GM12801 (cell line): Measurements from ENCODE around the gene CCNH.

ENCODE experiments used
- CTCF ChIP-seq: IDR thresholded peaks from one replicate; pipeline ENCODE4 v1.5.1; 2011; ENCODE audit warnings: control low read depth; ENCODE audit not compliant: insufficient read length; ENCODE audit errors: extremely low read depth

Gene CCNH

GRCh38 chr5:87360132-87360531, 52.6 kb downstream of the CCNH start:
- TF ChIP-seq CTCF: no peak

- no peak for TF ChIP-seq CTCF
Observed at GRCh38 chr5:87359106-87359505, 53.6 kb downstream of the CCNH start.

GRCh38 chr5:87354496-87354895, 58.2 kb downstream of the CCNH start:
- no peak for TF ChIP-seq CTCF

GRCh38 chr5:87347841-87348240, 64.9 kb downstream of the CCNH start:
- TF ChIP-seq CTCF: no peak

- TF ChIP-seq CTCF: no peak
Observed at GRCh38 chr5:87347272-87347671, 65.5 kb downstream of the CCNH start.
